PC-3 (cell line): ENCODE data around the gene ENPP1. TPM values are rescaled to one million over a fixed set of nuclear protein-coding genes. Genes with fewer than 3 reads are reported as not detected.

Experiments used
- ATAC-seq: fragments of 200-7000 bp; cut with Tn5 transposase; 2 replicates; pipeline ENCODE4 v1.9.1; 2020; ENCODE audit warnings: mild to moderate bottlenecking, moderate library complexity
- BruUV-seq: library from RNA; stranded (reverse); fragments of 400-500 nt; replicated peaks from 2 replicates; lab custom pipeline; 2021; lab: Mats Ljungman, UMichigan
- CTCF ChIA-PET: fragments of 300-600 bp; sonication (Branson Sonifier 250); formaldehyde crosslinking; loops from one replicate; lab custom pipeline; 2022; ENCODE audit warnings: antibody characterized with exemption; lab: Charles Lee
- POLR2A ChIA-PET: fragments of 300-600 bp; sonication (Branson Sonifier 250); formaldehyde crosslinking; loops from one replicate; lab custom pipeline; 2022; ENCODE audit warnings: antibody characterized with exemption; ENCODE audit not compliant: unreplicated experiment; lab: Charles Lee
- DNase-seq: peaks from one replicate; pipeline ENCODE4 v3.0.0-alpha.2; 2015
- H2AFZ ChIP-seq: fragments of 300-600 bp; sonication (generic); 2 replicates; pipeline ENCODE4 v1.6.0; 2016; ENCODE audit warnings: antibody characterized with exemption, low read length
- H3F3A ChIP-seq: fragments of 300-600 bp; sonication (generic); one replicate; pipeline ENCODE4 v1.6.0; 2017; ENCODE audit warnings: antibody characterized with exemption, low read length, control low read depth, mild to moderate bottlenecking; ENCODE audit not compliant: unreplicated experiment
- H3K27ac ChIP-seq: fragments of 300-600 bp; sonication (generic); 2 replicates; pipeline ENCODE4 v1.5.1; 2016; ENCODE audit warnings: mild to moderate bottlenecking, low read length
- H3K27me3 ChIP-seq: fragments of 300-600 bp; sonication (generic); 2 replicates; pipeline ENCODE4 v1.6.1; 2016; ENCODE audit warnings: low read length, mixed read lengths
- H3K36me3 ChIP-seq: fragments of 300-600 bp; sonication (generic); 2 replicates; pipeline ENCODE4 v1.6.1; 2016; ENCODE audit warnings: low read depth, mixed run types, low read length, mixed read lengths
- H3K4me1 ChIP-seq: fragments of 300-600 bp; sonication (generic); 2 replicates; pipeline ENCODE4 v1.5.1; 2016; ENCODE audit warnings: low read length; ENCODE audit not compliant: insufficient read depth
- H3K4me2 ChIP-seq: fragments of 300-600 bp; sonication (generic); 2 replicates; pipeline ENCODE4 v1.6.0; 2016; ENCODE audit warnings: low read length
- H3K4me3 ChIP-seq: fragments of 300-600 bp; sonication (generic); 2 replicates; pipeline ENCODE4 v1.5.1; 2016; ENCODE audit warnings: mild to moderate bottlenecking, low read length, mixed read lengths
- H3K79me2 ChIP-seq: fragments of 300-600 bp; sonication (generic); 2 replicates; pipeline ENCODE4 v1.6.1; 2017; ENCODE audit warnings: low read length, mixed read lengths
- H3K9ac ChIP-seq: fragments of 300-600 bp; sonication (generic); 2 replicates; pipeline ENCODE4 v1.6.0; 2016; ENCODE audit warnings: mild to moderate bottlenecking, low read length
- H3K9me2 ChIP-seq: fragments of 300-600 bp; sonication (generic); replicated peaks from 2 replicates; pipeline ENCODE4 v1.6.1; 2016; ENCODE audit warnings: mixed run types, low read length, mixed read lengths
- H3K9me3 ChIP-seq: fragments of 300-600 bp; sonication (generic); 2 replicates; pipeline ENCODE4 v1.6.1; 2016; ENCODE audit warnings: low read length, mixed read lengths
- H4K20me1 ChIP-seq: fragments of 300-600 bp; sonication (generic); 2 replicates; pipeline ENCODE4 v1.6.1; 2016; ENCODE audit warnings: low read length, mixed read lengths
- CTCF ChIP-seq: fragments of 300-600 bp; sonication (generic); conservative IDR thresholded peaks from 2 replicates; pipeline ENCODE4 v1.5.1; 2017; ENCODE audit warnings: antibody characterized with exemption, low read depth, mild to moderate bottlenecking, low read length
- EZH2 ChIP-seq: fragments of 300-600 bp; sonication (generic); IDR thresholded peaks from one replicate; pipeline ENCODE4 v1.6.1; 2017; ENCODE audit warnings: antibody characterized with exemption, mild to moderate bottlenecking, low read length; ENCODE audit not compliant: unreplicated experiment
- EZH2phosphoT487 ChIP-seq: fragments of 300-600 bp; sonication (generic); IDR thresholded peaks from 2 replicates; pipeline ENCODE4 v1.6.1; 2018; ENCODE audit warnings: mild to moderate bottlenecking, antibody characterized with exemption, low read length, borderline replicate concordance
- intact Hi-C: fragments of 100-400 bp; cut with micrococcal nuclease; formaldehyde crosslinking; loops from 2 replicates; pipeline ENCODE4 v1.9.0; 2023
- total RNA-seq: library from RNA; depleted of rRNA; stranded (reverse); fragments of >200 nt; gene quantifications from 2 replicates; pipeline ENCODE4 v1.2.3, GENCODE V29; 2014

ENPP1 gene
- total RNA-seq, 1 experiment from 2014 or later, result 5.1 TPM

GRCh38 chr6:131877999-131878789, 70.4 kb downstream of the ENPP1 start:
- no peaks in the 10 kb centered on the region for H3K27me3 ChIP-seq
- H3F3A ChIP-seq, result no peaks in the 10 kb centered on the region
- H3K4me3 ChIP-seq, result no peak overlapping the region
- no peak for ATAC-seq
- no peaks in the 10 kb centered on the region for H3K79me2 ChIP-seq
- no peak overlapping the region for H3K27ac ChIP-seq
- TF ChIP-seq EZH2phosphoT487 (no peak), EZH2 (no peak), CTCF (no peak)
- no peaks in the 10 kb centered on the region for H4K20me1 ChIP-seq
- no peaks in the 10 kb centered on the region for H3K36me3 ChIP-seq
- DNase-seq, result no peak
- CTCF ChIA-PET, result no interaction called here
- POLR2A ChIA-PET, result no interaction called here
- no peak overlapping the region for H3K4me2 ChIP-seq
- H2AFZ ChIP-seq, result no peak overlapping the region
- H3K4me1 ChIP-seq, result no peaks in the 10 kb centered on the region
- H3K9me2 ChIP-seq, result no peaks in the 10 kb centered on the region
- no peaks in the 10 kb centered on the region for H3K9me3 ChIP-seq
- intact Hi-C loops, result no loop called here
- H3K9ac ChIP-seq, result no peak overlapping the region
- no TSS peak for BruUV-seq

- no peak for TF ChIP-seq EZH2phosphoT487
- TF ChIP-seq EZH2, result no peak
- no peak for TF ChIP-seq CTCF
- ATAC-seq, result no peak
- Histone ChIP-seq H3K4me2 (no peak overlapping the region), H3K4me3 (no peak overlapping the region), H3K27ac (no peak overlapping the region), H3F3A (no peaks in the 10 kb centered on the region), H3K9ac (no peak overlapping the region), H2AFZ (no peak overlapping the region), H3K36me3 (no peaks in the 10 kb centered on the region), H3K9me2 (no peaks in the 10 kb centered on the region), H3K79me2 (no peaks in the 10 kb centered on the region), H3K9me3 (no peaks in the 10 kb centered on the region), H3K4me1 (no peaks in the 10 kb centered on the region), H3K27me3 (no peaks in the 10 kb centered on the region), H4K20me1 (no peaks in the 10 kb centered on the region)
- intact Hi-C loops, result no loop called here
- no TSS peak for BruUV-seq
- no peak for DNase-seq
- ChIA-PET CTCF (no interaction called here), POLR2A (interaction anchor here (0.6 kb wide), 1 partner anchor 114 kb away, joined by 3 read pairs; no protein-coding TSS in a partner anchor)
Observed at GRCh38 chr6:131883016-131883415, 75.2 kb downstream of the ENPP1 start.

GRCh38 chr6:131885237-131885636, 77.4 kb downstream of the ENPP1 start:
- intact Hi-C loops, result no loop called here
- no peak overlapping the region for H2AFZ ChIP-seq
- POLR2A ChIA-PET, result no interaction called here
- H3K36me3 ChIP-seq, result no peaks in the 10 kb centered on the region
- H3K9me3 ChIP-seq, result no peaks in the 10 kb centered on the region
- H3K4me3 ChIP-seq, result no peak overlapping the region
- no TSS peak for BruUV-seq
- no peaks in the 10 kb centered on the region for H3K4me1 ChIP-seq
- H3K9ac ChIP-seq, result no peak overlapping the region
- H3K27ac ChIP-seq, result no peak overlapping the region
- H3K79me2 ChIP-seq, result no peaks in the 10 kb centered on the region
- CTCF ChIA-PET, result no interaction called here
- no peaks in the 10 kb centered on the region for H3K27me3 ChIP-seq
- no peaks in the 10 kb centered on the region for H3F3A ChIP-seq
- DNase-seq (no peak), ATAC-seq (no peak)
- H3K9me2 ChIP-seq, result no peaks in the 10 kb centered on the region
- H4K20me1 ChIP-seq, result no peaks in the 10 kb centered on the region
- H3K4me2 ChIP-seq, result no peak overlapping the region
- TF ChIP-seq EZH2phosphoT487 (no peak), EZH2 (no peak), CTCF (no peak)
